Esophagus squamous epithelium (tissue), 4 donors: ENCODE results near the gene DHRS3.

Experiments
- CTCF ChIP-seq, 6 experiments: fragments of 450-650 bp in 4 of 6; fragments of 200-600 bp in 2 of 6; sonication (generic) in 2 of 6; IDR thresholded peaks; one replicate each; pipeline ENCODE4 v1.5.1; 2016 to 2019; ENCODE audit warnings: antibody characterized with exemption in 6 of 6, mild to moderate bottlenecking in 4 of 6, moderate library complexity in 4 of 6
- POLR2A ChIP-seq, 4 donors: fragments of 450-650 bp; IDR thresholded peaks; one replicate each; pipeline ENCODE4 v1.6.1; 2017; ENCODE audit warnings: antibody characterized with exemption in 4 of 4, mild to moderate bottlenecking in 4 of 4, moderate library complexity in 3 of 4

- TF ChIP-seq CTCF (IDR thresholded peaks at IDR 0.05) (no peak), POLR2A (IDR thresholded peaks at IDR 0.05) (no peak)
These were observed 25.1 kb upstream of the DHRS3 start for GRCh38 chr1:12643079-12643478.
